SK-N-SH (cell line): ENCODE data around the gene WWOX. TPM values are rescaled to one million over a fixed set of nuclear protein-coding genes. Genes with fewer than 3 reads are reported as not detected.

Experiments
- CTCF ChIA-PET: fragments of 300-600, 350-600 bp; formaldehyde crosslinking; extraction: SDS; loops from one replicate; lab custom pipeline; 2021; lab: Yijun Ruan, JAX
- POLR2A ChIA-PET: fragments of 350-600 bp; sonication (Branson Sonifier 250); formaldehyde crosslinking; extraction: SDS; loops from one replicate; lab custom pipeline; 2020; ENCODE audit warnings: antibody characterized with exemption, inconsistent platforms; lab: Yijun Ruan, JAX
- DNase-seq: peaks from one replicate; pipeline ENCODE4 v3.0.0; 2012
- H2AFZ ChIP-seq: fragments of 200-600 bp; sonication (generic); 2 replicates; pipeline ENCODE4 v1.8.1; 2016; ENCODE audit warnings: antibody characterized with exemption, mild to moderate bottlenecking, low read depth
- H3F3A ChIP-seq: fragments of 200-600 bp; sonication (generic); replicated peaks from 2 replicates; pipeline ENCODE3; 2016; ENCODE audit warnings: antibody characterized with exemption, mild to moderate bottlenecking; ENCODE audit not compliant: insufficient read depth
- H3K27ac ChIP-seq, 2 experiments: fragments of 200-500 bp in 1 of 2; fragments of 200-600 bp in 1 of 2; sonication (Bioruptor generic) in 1 of 2; sonication (generic), shearing (Covaris generic) in 1 of 2; 2 replicates each; pipeline versions ENCODE4 v1.5.1 to v1.6.1; 2014 to 2016; ENCODE audit warnings: low read depth in 2 of 2, inconsistent platforms in 1 of 2, low read length in 1 of 2, mild to moderate bottlenecking in 1 of 2, mixed read lengths in 1 of 2
- H3K27me3 ChIP-seq: fragments of 200-600 bp; sonication (generic), shearing (Covaris generic); 2 replicates; pipeline ENCODE4 v1.6.1; 2016; ENCODE audit warnings: mixed run types; ENCODE audit not compliant: insufficient read depth
- H3K36me3 ChIP-seq, 2 experiments: fragments of 200-500 bp in 1 of 2; fragments of 200-600 bp in 1 of 2; sonication (Bioruptor generic) in 1 of 2; sonication (generic) in 1 of 2; replicated peaks in 1 of 2; 2 replicates each; pipeline versions ENCODE3 to v1.5.1; 2014 to 2016; ENCODE audit warnings: low read length in 1 of 2, mild to moderate bottlenecking in 1 of 2; ENCODE audit not compliant: insufficient read depth in 2 of 2, control insufficient read depth in 1 of 2
- H3K4me1 ChIP-seq, 2 experiments: fragments of 200-500 bp in 1 of 2; fragments of 200-600 bp in 1 of 2; sonication (Bioruptor generic) in 1 of 2; sonication (generic), shearing (Covaris generic) in 1 of 2; 2 replicates each; pipeline versions ENCODE4 v1.5.1 to v1.6.1; 2014 to 2016; ENCODE audit warnings: low read depth in 1 of 2, low read length in 1 of 2, mixed run types in 1 of 2; ENCODE audit not compliant: insufficient read depth in 2 of 2, control insufficient read depth in 1 of 2
- H3K4me2 ChIP-seq: fragments of 200-600 bp; sonication (generic), shearing (Covaris generic); 2 replicates; pipeline ENCODE4 v1.6.1; 2017; ENCODE audit warnings: mixed run types
- H3K4me3 ChIP-seq, 2 experiments: fragments of 200-500 bp in 1 of 2; fragments of 200-600 bp in 1 of 2; sonication (Bioruptor generic) in 1 of 2; sonication (generic), shearing (Covaris generic) in 1 of 2; 2 replicates each; pipeline versions ENCODE4 v1.5.1 to v1.8.1; 2014 to 2016; ENCODE audit warnings: low read depth in 2 of 2, inconsistent platforms in 1 of 2, low read length in 1 of 2, mild to moderate bottlenecking in 1 of 2, mixed read lengths in 1 of 2, moderate library complexity in 1 of 2
- H3K79me2 ChIP-seq: fragments of 200-600 bp; sonication (generic); 2 replicates; pipeline ENCODE4 v1.8.1; 2017; ENCODE audit warnings: mild to moderate bottlenecking; ENCODE audit not compliant: insufficient read depth
- H3K9ac ChIP-seq: fragments of 200-600 bp; sonication (generic); 2 replicates; pipeline ENCODE4 v1.6.1; 2017; ENCODE audit warnings: mixed run types
- H3K9me2 ChIP-seq: fragments of 200-600 bp; sonication (generic); 2 replicates; pipeline ENCODE4 v1.6.1; 2017; ENCODE audit warnings: mixed run types
- H3K9me3 ChIP-seq: fragments of 200-600 bp; sonication (generic); 2 replicates; pipeline ENCODE4 v1.6.1; 2017; ENCODE audit warnings: mixed run types, mild to moderate bottlenecking, moderate library complexity
- H4K20me1 ChIP-seq: fragments of 200-600 bp; sonication (generic); 2 replicates; pipeline ENCODE4 v1.6.1; 2017; ENCODE audit warnings: mild to moderate bottlenecking, mixed run types; ENCODE audit not compliant: insufficient read depth
- CTCF ChIP-seq: fragments of 200-600 bp; sonication (generic); IDR thresholded peaks from 2 replicates; pipeline ENCODE4 v1.6.1; 2017; ENCODE audit warnings: antibody characterized with exemption, mild to moderate bottlenecking, moderate library complexity
- IRF3 ChIP-seq: fragments of 150-350 bp; IDR thresholded peaks from 2 replicates; pipeline ENCODE4 v1.6.1; 2016; ENCODE audit warnings: mild to moderate bottlenecking, low read depth, low read length
- JUND ChIP-seq: IDR thresholded peaks from 2 replicates; pipeline ENCODE4 v1.4.0; 2012
- MEF2A ChIP-seq: IDR thresholded peaks from 2 replicates; pipeline ENCODE4 v1.4.0; 2012; ENCODE audit warnings: low read depth, borderline replicate concordance
- NRF1 ChIP-seq: IDR thresholded peaks from 2 replicates; pipeline ENCODE4 v1.6.1; 2012; ENCODE audit warnings: low read depth, mild to moderate bottlenecking, low read length
- REST ChIP-seq: IDR thresholded peaks from 2 replicates; pipeline ENCODE4 v1.6.1; 2012; ENCODE audit warnings: mild to moderate bottlenecking, low read depth, low read length, moderate library complexity
- TCF12 ChIP-seq: IDR thresholded peaks from 2 replicates; pipeline ENCODE4 v1.4.0; 2012
- ZBTB33 ChIP-seq: IDR thresholded peaks from 2 replicates; pipeline ENCODE4 v1.4.0; 2012; ENCODE audit warnings: low read depth, borderline replicate concordance
- WGBS: methylation state at CpG from one replicate; pipeline ENCODE4 v1.1.6; 2017; ENCODE audit warnings: low lambda C conversion rate; 5-methylcytosine and 5-hydroxymethylcytosine counted together
- polyA plus RNA-seq, 3 experiments: library from polyadenylated mRNA; depleted of rRNA; stranded (reverse); fragments of >200 nt; gene quantifications; 2 replicates each; pipeline ENCODE4 v1.2.3, GENCODE V29; 2012

The WWOX gene
- polyA plus RNA-seq, 1 of the 3 experiments (the other 2 are of a cell fraction) = 10.8 TPM

- no peaks in the 10 kb centered on the region for H3K9me3 ChIP-seq
- H3K9me2 ChIP-seq = no peaks in the 10 kb centered on the region
- DNase-seq = no peak
- no peak overlapping the region for H2AFZ ChIP-seq
- H3K4me2 ChIP-seq = no peak overlapping the region
- no peaks in the 10 kb centered on the region for H3K79me2 ChIP-seq
- H3K27ac ChIP-seq = no peak overlapping the region
- H3K27me3 ChIP-seq = no peaks in the 10 kb centered on the region
- no peak for TF ChIP-seq REST
- TF ChIP-seq TCF12 = no peak
- no peak for TF ChIP-seq IRF3
- TF ChIP-seq JUND = no peak
- no peaks in the 10 kb centered on the region for H3F3A ChIP-seq
- H3K9ac ChIP-seq = no peak overlapping the region
- WGBS = 79% methylated on average over 12 of the region's 16 CpGs
- CTCF ChIA-PET = no interaction called here
- no peak overlapping the region for H3K4me3 ChIP-seq
- H3K36me3 ChIP-seq = no peaks in the 10 kb centered on the region
- POLR2A ChIA-PET = no interaction called here
- H3K4me1 ChIP-seq = no peaks in the 10 kb centered on the region
- H4K20me1 ChIP-seq = no peaks in the 10 kb centered on the region
Observed at GRCh38 chr16:78556421-78556820, 457.0 kb downstream of the WWOX start.

- Histone ChIP-seq H3K4me3 (no peak overlapping the region), H4K20me1 (no peaks in the 10 kb centered on the region), H3K27me3 (no peaks in the 10 kb centered on the region), H2AFZ (no peak overlapping the region), H3K9me2 (no peaks in the 10 kb centered on the region), H3K9me3 (no peaks in the 10 kb centered on the region), H3F3A (no peaks in the 10 kb centered on the region), H3K36me3 (no peaks in the 10 kb centered on the region), H3K4me1 (no peaks in the 10 kb centered on the region; a peak in 1 of 4 replicates), H3K4me2 (no peak overlapping the region), H3K27ac (no peak overlapping the region), H3K79me2 (no peaks in the 10 kb centered on the region), H3K9ac (no peak overlapping the region)
- no peak for TF ChIP-seq CTCF
- TF ChIP-seq ZBTB33 = no peak
- TF ChIP-seq NRF1 = no peak
- no peak for TF ChIP-seq MEF2A
- no peak for TF ChIP-seq TCF12
- TF ChIP-seq JUND = no peak
- ChIA-PET POLR2A (no interaction called here), CTCF (no interaction called here)
- no peak for DNase-seq
- 78% methylated on average over 1 of the region's 1 CpG for WGBS
Observed at GRCh38 chr16:78560997-78561396, 461.5 kb downstream of the WWOX start.
